ENCODE measurements around the gene PRSS48. TPM values are rescaled to one million over a fixed set of nuclear protein-coding genes. Genes with fewer than 3 reads are reported as not detected.

The PRSS48 gene
- total RNA-seq, 1 donor from 2014 or later, result not detected

DNA sequence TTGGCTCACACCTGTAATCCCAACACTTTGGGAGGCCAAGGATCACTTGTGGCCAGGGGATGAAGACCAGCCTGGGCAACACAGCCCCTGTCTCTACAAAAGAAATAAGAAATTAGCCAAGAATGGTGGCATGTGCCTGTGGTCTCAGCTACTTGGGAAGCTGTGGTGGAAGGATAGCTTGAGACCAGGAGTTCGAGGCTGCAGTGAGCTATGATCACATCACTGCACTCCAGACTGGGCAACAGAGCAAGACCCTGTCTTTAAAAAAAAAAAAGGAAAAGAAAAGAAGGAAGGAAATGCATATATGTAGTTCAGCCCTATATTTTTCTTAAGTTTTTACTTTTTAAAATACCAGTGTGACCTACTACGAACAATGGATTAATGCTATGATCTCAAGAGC is 15.1 kb downstream of the PRSS48 start:
- peaks cover 2% of the 10 kb centered on the region for H3K4me1 Mint-ChIP-seq
- no peak overlapping the region for H3K27ac Mint-ChIP-seq
- TF ChIP-seq, protein P1, sequence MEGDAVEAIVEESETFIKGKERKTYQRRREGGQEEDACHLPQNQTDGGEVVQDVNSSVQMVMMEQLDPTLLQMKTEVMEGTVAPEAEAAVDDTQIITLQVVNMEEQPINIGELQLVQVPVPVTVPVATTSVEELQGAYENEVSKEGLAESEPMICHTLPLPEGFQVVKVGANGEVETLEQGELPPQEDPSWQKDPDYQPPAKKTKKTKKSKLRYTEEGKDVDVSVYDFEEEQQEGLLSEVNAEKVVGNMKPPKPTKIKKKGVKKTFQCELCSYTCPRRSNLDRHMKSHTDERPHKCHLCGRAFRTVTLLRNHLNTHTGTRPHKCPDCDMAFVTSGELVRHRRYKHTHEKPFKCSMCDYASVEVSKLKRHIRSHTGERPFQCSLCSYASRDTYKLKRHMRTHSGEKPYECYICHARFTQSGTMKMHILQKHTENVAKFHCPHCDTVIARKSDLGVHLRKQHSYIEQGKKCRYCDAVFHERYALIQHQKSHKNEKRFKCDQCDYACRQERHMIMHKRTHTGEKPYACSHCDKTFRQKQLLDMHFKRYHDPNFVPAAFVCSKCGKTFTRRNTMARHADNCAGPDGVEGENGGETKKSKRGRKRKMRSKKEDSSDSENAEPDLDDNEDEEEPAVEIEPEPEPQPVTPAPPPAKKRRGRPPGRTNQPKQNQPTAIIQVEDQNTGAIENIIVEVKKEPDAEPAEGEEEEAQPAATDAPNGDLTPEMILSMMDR (IDR thresholded peaks at IDR 0.05; ENCODE audit: unreplicated experiment), result no peak
- H3K4me3 Mint-ChIP-seq, result no peak overlapping the region
- H3K9me3 Mint-ChIP-seq, result peaks cover 9% of the 10 kb centered on the region
- peaks cover 18% of the 10 kb centered on the region for H3K36me3 Mint-ChIP-seq
- H3K27me3 Mint-ChIP-seq (ENCODE audit: low read depth), result no peaks in the 10 kb centered on the region
- no peak for DNase-seq (ENCODE audit: low spot score in 2 of 2, unreplicated experiment in 2 of 2)

DNA sequence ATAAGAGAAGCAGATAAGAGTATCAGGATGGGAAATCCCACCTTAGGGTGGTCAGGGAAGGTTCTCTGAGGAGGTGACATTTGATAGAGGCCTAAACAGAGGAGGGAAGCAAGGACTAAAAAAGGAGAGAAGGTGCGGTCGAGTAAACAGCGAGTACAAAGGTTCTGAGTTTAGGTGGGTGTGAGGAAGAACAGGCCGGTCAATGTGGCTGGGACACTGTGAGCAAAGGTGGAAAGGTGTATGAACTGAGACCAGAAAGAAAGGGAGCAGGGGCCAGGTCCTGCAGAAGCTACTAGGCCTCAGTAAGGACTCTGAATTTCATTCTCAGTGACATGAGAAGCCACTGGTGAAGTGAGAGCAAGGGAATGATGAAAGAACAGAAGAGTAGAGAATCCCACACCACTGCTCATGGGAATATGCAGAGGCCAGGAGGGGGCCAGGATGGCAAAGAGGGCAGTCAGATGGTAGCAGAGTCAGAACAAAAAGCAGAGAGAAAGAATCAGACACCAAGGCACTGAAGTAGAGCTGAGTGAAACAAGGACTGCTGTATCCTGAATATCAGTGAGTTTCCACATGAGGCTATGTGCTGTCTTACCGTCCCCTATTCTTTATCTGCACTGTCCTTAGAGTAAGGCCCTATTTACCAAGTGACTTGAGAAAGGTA is 18.0 kb downstream of the PRSS48 start:
- Mint-ChIP-seq H3K36me3 (peaks cover 15% of the 10 kb centered on the region), H3K9me3 (peaks cover 9% of the 10 kb centered on the region), H3K27me3 (ENCODE audit: low read depth) (no peaks in the 10 kb centered on the region), H3K4me3 (no peak overlapping the region), H3K4me1 (peaks cover 2% of the 10 kb centered on the region), H3K27ac (no peak overlapping the region)
- TF ChIP-seq, protein P1 (IDR thresholded peaks at IDR 0.05; ENCODE audit: unreplicated experiment), result no peak
- DNase-seq (ENCODE audit: low spot score in 2 of 2, unreplicated experiment in 2 of 2), result no peak

DNA sequence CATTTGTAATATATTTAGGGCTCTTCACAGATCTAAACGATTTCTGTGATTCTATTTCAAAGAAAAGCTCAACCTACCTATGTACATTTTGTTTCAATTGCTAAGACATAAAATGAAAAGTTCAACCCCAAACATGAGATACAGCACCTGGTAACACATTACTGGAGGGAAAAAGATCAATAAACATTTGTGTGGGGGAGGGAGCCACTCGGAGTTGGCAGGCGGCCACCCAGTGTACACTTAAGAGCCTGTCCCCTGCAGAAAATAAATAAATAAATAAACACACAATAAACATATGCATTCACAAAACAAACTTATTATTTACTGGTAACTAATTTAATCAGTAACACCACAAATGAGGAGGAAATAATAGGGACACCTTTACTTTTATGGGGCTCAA is 19.3 kb downstream of the PRSS48 start:
- H3K4me3 Mint-ChIP-seq, result no peak overlapping the region
- no peaks in the 10 kb centered on the region for H3K9me3 Mint-ChIP-seq
- TF ChIP-seq, protein P1 (IDR thresholded peaks at IDR 0.05; ENCODE audit: unreplicated experiment), result no peak
- DNase-seq (ENCODE audit: low spot score in 2 of 2, unreplicated experiment in 2 of 2), result no peak
- H3K36me3 Mint-ChIP-seq, result peaks cover 11% of the 10 kb centered on the region
- H3K27ac Mint-ChIP-seq, result no peak overlapping the region
- no peaks in the 10 kb centered on the region for H3K27me3 Mint-ChIP-seq (ENCODE audit: low read depth)
- H3K4me1 Mint-ChIP-seq, result peaks cover 2% of the 10 kb centered on the region

DNA sequence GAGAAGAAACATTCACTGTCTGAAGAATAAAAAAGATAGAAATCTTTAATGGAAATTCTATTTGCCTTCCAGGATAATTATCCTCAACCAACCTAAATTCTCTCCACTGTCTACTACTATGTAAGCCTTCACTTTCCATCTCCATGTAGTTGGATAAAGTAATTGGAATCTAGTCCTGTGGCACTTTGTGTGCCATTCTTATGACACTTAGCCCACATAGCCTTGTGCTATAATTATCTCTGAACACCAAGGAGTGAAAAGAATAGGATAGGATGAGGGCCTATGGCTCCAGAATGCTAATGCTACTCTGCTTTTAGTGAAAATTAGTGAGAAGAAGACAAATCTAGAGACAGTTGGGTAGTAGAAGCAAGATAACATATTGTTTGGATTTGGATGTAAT is 20.2 kb downstream of the PRSS48 start:
- Mint-ChIP-seq H3K4me3 (no peak overlapping the region), H3K27me3 (ENCODE audit: low read depth) (no peaks in the 10 kb centered on the region), H3K36me3 (peaks cover 16% of the 10 kb centered on the region), H3K27ac (no peak overlapping the region), H3K9me3 (peaks cover 8% of the 10 kb centered on the region), H3K4me1 (peaks cover 8% of the 10 kb centered on the region)
- DNase-seq (ENCODE audit: low spot score in 2 of 2, unreplicated experiment in 2 of 2), result no peak
- TF ChIP-seq, protein P1 (IDR thresholded peaks at IDR 0.05; ENCODE audit: unreplicated experiment), result no peak

DNA sequence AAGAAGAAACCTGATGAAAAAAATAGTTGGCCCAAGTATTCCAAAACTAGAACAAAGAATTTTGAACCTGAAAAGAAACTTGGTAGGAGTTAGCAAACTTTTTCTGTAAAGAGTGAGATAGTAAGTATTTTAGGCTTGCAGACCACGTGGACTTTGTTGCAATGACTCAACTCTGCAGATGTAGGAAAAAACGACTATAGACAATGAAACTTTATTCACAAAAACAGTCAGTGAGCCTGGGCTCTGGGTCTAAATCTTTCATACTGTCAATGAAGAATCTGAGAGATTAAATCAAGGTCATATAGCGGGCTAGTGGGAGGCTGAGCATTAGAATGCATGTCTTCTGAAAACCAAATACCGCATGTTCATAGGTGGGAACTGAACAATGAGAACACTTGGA is 25.5 kb downstream of the PRSS48 start:
- Mint-ChIP-seq H3K27ac (peak overlapping the region; percentile 69), H3K4me1 (peaks cover 25% of the 10 kb centered on the region), H3K36me3 (peaks cover 27% of the 10 kb centered on the region), H3K27me3 (ENCODE audit: low read depth) (no peaks in the 10 kb centered on the region), H3K4me3 (no peak overlapping the region), H3K9me3 (peaks cover 19% of the 10 kb centered on the region)
- no peak for DNase-seq (ENCODE audit: low spot score in 2 of 2, unreplicated experiment in 2 of 2)
- TF ChIP-seq, protein P1 (IDR thresholded peaks at IDR 0.05; ENCODE audit: unreplicated experiment), result no peak
